ENCODE results near the gene ALDOA.
A peak's percentile ranks its signal among the peaks of the same experiment; 100 is the strongest.

ALDOA gene

DNA sequence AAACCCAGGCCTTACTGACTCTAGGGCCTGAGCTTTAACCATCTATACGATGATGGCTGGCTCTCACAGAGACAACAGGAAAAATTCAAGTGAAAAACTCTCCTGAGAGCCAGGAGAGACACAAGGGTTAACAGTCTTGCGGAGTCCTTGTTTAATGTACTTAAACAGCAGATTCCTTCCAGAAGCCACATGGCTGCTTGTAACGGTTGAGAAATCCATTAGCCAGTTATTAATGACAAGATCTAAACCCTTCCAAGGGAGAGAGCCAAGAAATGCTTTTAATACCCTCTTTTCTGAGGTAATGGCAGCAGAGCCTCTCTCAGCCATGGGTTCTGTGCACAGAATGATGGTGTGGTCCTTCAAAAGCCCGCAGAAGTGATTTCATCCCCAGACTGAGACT lies 5.2 kb upstream of the ALDOA start:
- H4K20me1 ChIP-seq (ENCODE audit: insufficient read depth), result no peaks in the 10 kb centered on the region
- no peak overlapping the region for H2AFZ ChIP-seq (ENCODE audit: low read depth)
- no peak overlapping the region for H3K27ac ChIP-seq
- no peak overlapping the region for H3K4me3 ChIP-seq (IDR thresholded peaks at IDR 0.05; ENCODE audit: insufficient read depth, low read depth, low read length)
- peaks cover 13% of the 10 kb centered on the region; the same call in 1 of the 2 replicates for H3K79me2 ChIP-seq (ENCODE audit: insufficient read depth, low read depth)
- H3K4me2 ChIP-seq, result no peak overlapping the region
- H3K36me3 ChIP-seq (ENCODE audit: insufficient read depth), result no peaks in the 10 kb centered on the region
- TF ChIP-seq, protein P1, sequence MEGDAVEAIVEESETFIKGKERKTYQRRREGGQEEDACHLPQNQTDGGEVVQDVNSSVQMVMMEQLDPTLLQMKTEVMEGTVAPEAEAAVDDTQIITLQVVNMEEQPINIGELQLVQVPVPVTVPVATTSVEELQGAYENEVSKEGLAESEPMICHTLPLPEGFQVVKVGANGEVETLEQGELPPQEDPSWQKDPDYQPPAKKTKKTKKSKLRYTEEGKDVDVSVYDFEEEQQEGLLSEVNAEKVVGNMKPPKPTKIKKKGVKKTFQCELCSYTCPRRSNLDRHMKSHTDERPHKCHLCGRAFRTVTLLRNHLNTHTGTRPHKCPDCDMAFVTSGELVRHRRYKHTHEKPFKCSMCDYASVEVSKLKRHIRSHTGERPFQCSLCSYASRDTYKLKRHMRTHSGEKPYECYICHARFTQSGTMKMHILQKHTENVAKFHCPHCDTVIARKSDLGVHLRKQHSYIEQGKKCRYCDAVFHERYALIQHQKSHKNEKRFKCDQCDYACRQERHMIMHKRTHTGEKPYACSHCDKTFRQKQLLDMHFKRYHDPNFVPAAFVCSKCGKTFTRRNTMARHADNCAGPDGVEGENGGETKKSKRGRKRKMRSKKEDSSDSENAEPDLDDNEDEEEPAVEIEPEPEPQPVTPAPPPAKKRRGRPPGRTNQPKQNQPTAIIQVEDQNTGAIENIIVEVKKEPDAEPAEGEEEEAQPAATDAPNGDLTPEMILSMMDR (conservative IDR thresholded peaks at IDR 0.05; ENCODE audit: low read depth, low read length), result no peak
- H3K4me1 ChIP-seq (ENCODE audit: low read depth, poor library complexity, severe bottlenecking), result peaks cover 25% of the 10 kb centered on the region
- H3K9ac ChIP-seq, result no peak overlapping the region
- H3K27me3 ChIP-seq (ENCODE audit: insufficient read depth, low read depth), result no peaks in the 10 kb centered on the region

GRCh38 chr16:30060836-30061554 lies 4.6 kb upstream of the ALDOA start:
- Histone ChIP-seq H4K20me1 (ENCODE audit: insufficient read depth) (no peaks in the 10 kb centered on the region), H3K4me3 (IDR thresholded peaks at IDR 0.05; ENCODE audit: insufficient read depth, low read depth, low read length) (no peak overlapping the region), H3K4me2 (no peak overlapping the region), H3K36me3 (ENCODE audit: insufficient read depth) (no peaks in the 10 kb centered on the region), H3K27ac (no peak overlapping the region), H3K9ac (no peak overlapping the region), H3K27me3 (ENCODE audit: insufficient read depth, low read depth) (no peaks in the 10 kb centered on the region), H2AFZ (ENCODE audit: low read depth) (no peak overlapping the region), H3K79me2 (ENCODE audit: insufficient read depth, low read depth) (peaks cover 17% of the 10 kb centered on the region), H3K4me1 (ENCODE audit: low read depth, poor library complexity, severe bottlenecking) (peaks cover 25% of the 10 kb centered on the region)
- TF ChIP-seq, protein P1 (conservative IDR thresholded peaks at IDR 0.05; ENCODE audit: low read depth, low read length), result no peak

DNA sequence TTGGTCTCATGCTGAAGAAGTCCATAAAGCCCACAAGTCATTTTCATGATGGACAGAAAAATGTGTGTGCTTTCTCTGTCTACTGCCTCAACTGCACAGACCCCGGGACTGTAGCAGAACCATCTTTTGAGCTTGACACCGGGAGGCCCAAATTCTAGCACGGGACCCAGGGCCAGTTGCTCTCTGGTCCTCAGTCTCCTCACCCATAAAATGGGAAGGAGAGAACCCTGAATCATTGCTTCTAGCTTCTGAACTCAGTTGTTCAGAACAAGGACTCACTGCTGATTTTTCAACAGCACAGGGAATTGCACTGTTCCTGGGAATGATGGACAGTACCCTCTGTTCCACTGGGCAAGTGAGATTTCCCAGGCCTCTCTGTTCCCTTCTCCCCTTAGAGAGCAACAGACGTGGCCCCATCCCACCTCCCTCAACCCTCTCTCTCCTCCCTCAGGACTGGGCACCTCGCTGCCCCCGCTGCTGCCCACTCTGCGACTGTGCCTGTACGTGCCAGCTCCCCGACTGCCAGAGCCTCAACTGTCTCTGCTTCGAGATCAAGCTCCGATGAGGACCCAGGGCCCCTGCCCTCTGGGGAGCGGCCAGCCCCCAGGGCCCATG lies 2.2 kb upstream of the ALDOA start:
- Histone ChIP-seq H3K4me2 (peak overlapping the region; percentile 97), H3K27ac (peak overlapping the region; percentile 95), H3K36me3 (ENCODE audit: insufficient read depth) (peaks cover 8% of the 10 kb centered on the region; the same call in 1 of the 2 replicates), H3K9ac (peak overlapping the region; percentile 85), H2AFZ (ENCODE audit: low read depth) (peak overlapping the region; percentile 74), H3K4me3 (IDR thresholded peaks at IDR 0.05; ENCODE audit: insufficient read depth, low read depth, low read length) (no peak overlapping the region), H3K27me3 (ENCODE audit: insufficient read depth, low read depth) (no peaks in the 10 kb centered on the region), H3K79me2 (ENCODE audit: insufficient read depth, low read depth) (peaks cover 39% of the 10 kb centered on the region), H4K20me1 (ENCODE audit: insufficient read depth) (peaks cover 7% of the 10 kb centered on the region; the same call in 1 of the 2 replicates), H3K4me1 (ENCODE audit: low read depth, poor library complexity, severe bottlenecking) (peaks cover 42% of the 10 kb centered on the region)
- TF ChIP-seq, protein P1 (conservative IDR thresholded peaks at IDR 0.05; ENCODE audit: low read depth, low read length), result no peak

DNA sequence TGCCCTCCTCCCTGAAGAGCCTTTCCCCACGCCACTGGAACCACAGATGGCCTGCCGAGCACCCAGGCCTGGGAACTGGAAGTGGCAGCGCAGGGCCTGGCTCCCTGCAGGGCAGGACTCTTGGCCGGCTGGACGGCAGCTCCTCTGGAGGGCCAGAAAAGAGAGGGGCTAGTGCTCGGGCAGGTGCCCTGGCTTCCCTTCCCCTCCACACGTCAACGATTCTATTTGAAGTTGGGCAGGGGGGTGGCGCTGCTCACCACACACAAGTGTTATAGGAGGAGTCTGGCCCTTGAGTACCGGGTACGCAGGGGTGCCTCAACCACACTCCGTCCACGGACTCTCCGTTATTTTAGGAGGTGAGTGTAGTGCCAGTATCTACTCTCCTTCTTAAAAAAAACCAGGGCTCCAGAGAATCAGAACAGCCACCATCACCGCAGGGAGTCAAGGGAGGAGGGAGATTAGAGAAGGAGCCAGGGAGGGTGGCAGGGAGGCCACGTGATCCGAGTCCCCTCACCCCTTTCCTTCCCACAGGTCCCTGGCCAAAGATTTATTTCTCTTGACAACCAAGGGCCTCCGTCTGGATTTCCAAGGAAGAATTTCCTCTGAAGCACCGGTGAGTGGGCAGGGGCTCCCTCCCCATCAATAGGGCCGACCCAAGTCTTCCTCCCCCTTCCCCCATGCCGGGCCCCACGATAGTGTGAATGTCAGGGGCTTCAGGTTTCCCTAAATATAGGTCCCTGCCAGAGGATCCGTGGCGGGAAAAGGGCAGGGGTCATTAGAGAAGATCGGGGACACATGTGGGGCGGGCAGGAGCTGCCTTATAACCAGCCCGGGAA lies 1.4 kb upstream of the ALDOA start:
- Histone ChIP-seq H4K20me1 (ENCODE audit: insufficient read depth) (peaks cover 7% of the 10 kb centered on the region; the same call in 1 of the 2 replicates), H2AFZ (ENCODE audit: low read depth) (peak overlapping the region; percentile 74), H3K27ac (peak overlapping the region; percentile 95), H3K4me2 (peak overlapping the region; percentile 97), H3K27me3 (ENCODE audit: insufficient read depth, low read depth) (no peaks in the 10 kb centered on the region), H3K4me3 (IDR thresholded peaks at IDR 0.05; ENCODE audit: insufficient read depth, low read depth, low read length) (no peak overlapping the region), H3K36me3 (ENCODE audit: insufficient read depth) (peaks cover 12% of the 10 kb centered on the region; the same call in 1 of the 2 replicates), H3K4me1 (ENCODE audit: low read depth, poor library complexity, severe bottlenecking) (peaks cover 45% of the 10 kb centered on the region), H3K79me2 (ENCODE audit: insufficient read depth, low read depth) (peaks cover 41% of the 10 kb centered on the region), H3K9ac (peak overlapping the region; percentile 85)
- TF ChIP-seq, protein P1 (conservative IDR thresholded peaks at IDR 0.05; ENCODE audit: low read depth, low read length), result peak; percentile 57
